NCI-H82 (cell line): Measurements from ENCODE around the gene NKX2-2.

ENCODE experiments used
- DNase-seq: peaks from one replicate; lab custom pipeline; 2025; lab: John Stamatoyannopoulos, UW

Gene NKX2-2

GRCh38 chr20:21521596-21522480 lies 8.0 kb upstream of the NKX2-2 start:
- DNase-seq: no peak

GRCh38 chr20:21520702-21521595 lies 7.1 kb upstream of the NKX2-2 start:
- peak; percentile 22 for DNase-seq

- peak; percentile 13 for DNase-seq
Observed at GRCh38 chr20:21519136-21519584, 5.3 kb upstream of the NKX2-2 start.

GRCh38 chr20:21518292-21518991 lies 4.6 kb upstream of the NKX2-2 start:
- DNase-seq: no peak

- DNase-seq: no peak
Observed at GRCh38 chr20:21517566-21518277, 3.9 kb upstream of the NKX2-2 start.

GRCh38 chr20:21516861-21517565 lies 3.1 kb upstream of the NKX2-2 start:
- no peak for DNase-seq

- no peak for DNase-seq
Observed at GRCh38 chr20:21516180-21516567, 2.3 kb upstream of the NKX2-2 start.

GRCh38 chr20:21515300-21516179 lies 1.7 kb upstream of the NKX2-2 start:
- no peak for DNase-seq

GRCh38 chr20:21514553-21515251 lies 838 bp upstream of the NKX2-2 start:
- no peak for DNase-seq

GRCh38 chr20:21513181-21513663 lies 642 bp downstream of the NKX2-2 start:
- peak; percentile 13 for DNase-seq

- no peak for DNase-seq
Observed at GRCh38 chr20:21512634-21513180, 1.2 kb downstream of the NKX2-2 start.

GRCh38 chr20:21511850-21512633 lies 1.8 kb downstream of the NKX2-2 start:
- peak; percentile 14 for DNase-seq

GRCh38 chr20:21511485-21511849 lies 2.4 kb downstream of the NKX2-2 start:
- DNase-seq: no peak

GRCh38 chr20:21510414-21511384 lies 3.2 kb downstream of the NKX2-2 start:
- no peak for DNase-seq

GRCh38 chr20:21509597-21510371 lies 4.1 kb downstream of the NKX2-2 start:
- peak; percentile 66 for DNase-seq

GRCh38 chr20:21509079-21509596 lies 4.7 kb downstream of the NKX2-2 start:
- no peak for DNase-seq
